Muscle of arm (tissue), 12 donors: Measurements from ENCODE around the gene CEACAM18. TPM values are rescaled to one million over a fixed set of nuclear protein-coding genes. Genes with fewer than 3 reads are reported as not detected.

ENCODE experiments used
- DNase-seq: peaks from one replicate; pipeline ENCODE4 v3.0.0-alpha.2; 2013
- polyA plus RNA-seq, 12 donors: library from polyadenylated mRNA; unstranded; fragments of 120-200 nt; gene quantifications; one replicate each; pipeline ENCODE4 v1.2.1, GENCODE V29; 2013; ENCODE audit not compliant: insufficient read length in 12 of 12

CEACAM18 gene
- polyA plus RNA-seq, 12 donors: not detected

- no peak for DNase-seq
Observed at GRCh38 chr19:51529301-51529700, 51.0 kb downstream of the CEACAM18 start.

GRCh38 chr19:51530616-51531015 lies 52.3 kb downstream of the CEACAM18 start:
- no peak for DNase-seq

- peak; percentile 27 for DNase-seq
Observed at GRCh38 chr19:51531349-51532315, 53.3 kb downstream of the CEACAM18 start, which contains the start of gene SIGLEC6. TSS of gene SIGLEC6 (minus strand) at chr19:51531670. CDS start at chr19:51531648, 22 bp downstream.

- DNase-seq: no peak
Observed at GRCh38 chr19:51535535-51535934, 57.2 kb downstream of the CEACAM18 start.

GRCh38 chr19:51539821-51540366 lies 61.6 kb downstream of the CEACAM18 start:
- no peak for DNase-seq

Other genes with a start within 250 kb of the CEACAM18 start
- gene SIGLECL1, start 227.5 kb upstream of the CEACAM18 start, polyA plus RNA-seq: not detected
- under 1 TPM in 8 of 12 donors, not detected in 4; 0.07 to 0.61 (median 0.18) TPM for gene IGLON5, start 166.9 kb upstream of the CEACAM18 start, polyA plus RNA-seq
- gene VSIG10L, start 136.4 kb upstream of the CEACAM18 start, polyA plus RNA-seq: 1 to 10 TPM in 7 of 12 donors, under 1 TPM in 3, not detected in 2; 0.74 to 2.2 (median 1.2) TPM
- 10 to 100 TPM in 11 of 12 donors, not detected in 1; 34.1 to 50.4 (median 38.8) TPM for gene ETFB, start 112.2 kb upstream of the CEACAM18 start, polyA plus RNA-seq
- 1 to 10 TPM in 3 of 12 donors, under 1 TPM in 6, not detected in 3; 0.53 to 1.9 (median 0.90) TPM for gene CLDND2, start 109.5 kb upstream of the CEACAM18 start, polyA plus RNA-seq
- gene NKG7, start 105.9 kb upstream of the CEACAM18 start, polyA plus RNA-seq: 1 to 10 TPM in 10 of 12 donors, not detected in 2; 1.1 to 6.1 (median 2.3) TPM
- gene LIM2, start 90.6 kb upstream of the CEACAM18 start, polyA plus RNA-seq: not detected
- under 1 TPM in 1 of 12 donors, not detected in 11; 0.50 TPM for gene C19orf84, start 87.9 kb upstream of the CEACAM18 start, polyA plus RNA-seq
- gene SIGLEC10, start 60.9 kb upstream of the CEACAM18 start, polyA plus RNA-seq: 1 to 10 TPM in 1 of 12 donors, under 1 TPM in 9, not detected in 2; 0.31 to 2.6 (median 0.69) TPM
- gene SIGLEC8, start 20.1 kb upstream of the CEACAM18 start, polyA plus RNA-seq: under 1 TPM in 4 of 12 donors, not detected in 8; 0.08 to 0.29 (median 0.17) TPM
- under 1 TPM in 7 of 12 donors, not detected in 5; 0.12 to 0.43 (median 0.15) TPM for gene SIGLEC12, start 23.3 kb downstream of the CEACAM18 start, polyA plus RNA-seq
- gene SIGLEC6, start 53.1 kb downstream of the CEACAM18 start, polyA plus RNA-seq: under 1 TPM in 8 of 12 donors, not detected in 4; 0.13 to 0.70 (median 0.22) TPM
- 10 to 100 TPM in 2 of 12 donors, 1 to 10 TPM in 9, not detected in 1; 6.9 to 14.0 (median 9.2) TPM for gene ZNF175, start 92.7 kb downstream of the CEACAM18 start, polyA plus RNA-seq
- gene SIGLEC5, start 151.9 kb downstream of the CEACAM18 start, polyA plus RNA-seq: 1 to 10 TPM in 1 of 12 donors, under 1 TPM in 7, not detected in 4; 0.18 to 1.9 (median 0.31) TPM
- gene SIGLEC14, start 168.3 kb downstream of the CEACAM18 start, polyA plus RNA-seq: 1 to 10 TPM in 7 of 12 donors, under 1 TPM in 3, not detected in 2; 0.65 to 2.4 (median 1.4) TPM
- gene SPACA6, start 214.8 kb downstream of the CEACAM18 start, polyA plus RNA-seq: 10 to 100 TPM in 2 of 12 donors, 1 to 10 TPM in 9, not detected in 1; 4.0 to 11.2 (median 7.4) TPM
- under 1 TPM in 7 of 12 donors, not detected in 5; 0.08 to 0.51 (median 0.15) TPM for gene HAS1, start 245.5 kb downstream of the CEACAM18 start, polyA plus RNA-seq